ENCODE measurements around the gene NMRK1. TPM values are rescaled to one million over a fixed set of nuclear protein-coding genes. Genes with fewer than 3 reads are reported as not detected.

NMRK1 gene
- total RNA-seq, 1 experiment from 2014 or later = 13.8 TPM

Other genes with a start within 250 kb of the NMRK1 start
- gene TRPM6, start 200.2 kb downstream of the NMRK1 start, total RNA-seq (2014; rRNA removed; shearing (Covaris generic)) = 0.03 and 0.11 TPM in 2 replicates
- gene C9orf40, start 135.2 kb downstream of the NMRK1 start, total RNA-seq (2014; rRNA removed; shearing (Covaris generic)) = 19.5 and 20.1 TPM in 2 replicates
- gene CARNMT1, start 59.9 kb downstream of the NMRK1 start, total RNA-seq (2014; rRNA removed; shearing (Covaris generic)) = 35.5 and 38.7 TPM in 2 replicates
- gene OSTF1, start 359 bp upstream of the NMRK1 start, total RNA-seq (2014; rRNA removed; shearing (Covaris generic)) = 36.6 and 40.6 TPM in 2 replicates

All from Daoy (cell line).